RWPE2 (cell line): ENCODE results near the gene LRRC56.

Experiments
- ATAC-seq: fragments of 200-7000 bp; cut with Tn5 transposase; 3 replicates; pipeline ENCODE4 v1.9.1; 2021; ENCODE audit warnings: low read depth
- DNase-seq: peaks from one replicate; pipeline ENCODE4 v3.0.0-alpha.2; 2020; ENCODE audit warnings: low spot score
- H3K27ac ChIP-seq: fragments of 450-650 bp; 2 replicates; pipeline ENCODE4 v1.5.1; 2017; ENCODE audit warnings: mild to moderate bottlenecking; ENCODE audit not compliant: poor library complexity, severe bottlenecking
- H3K27me3 ChIP-seq: fragments of 250-450 bp; sonication (Bioruptor Pico); 2 replicates; pipeline ENCODE4 v1.5.1; 2021; ENCODE audit warnings: mild to moderate bottlenecking, moderate library complexity; ENCODE audit not compliant: insufficient read depth, poor library complexity, severe bottlenecking
- H3K36me3 ChIP-seq: fragments of 250-450 bp; sonication (Bioruptor Pico); 2 replicates; pipeline ENCODE4 v1.5.1; 2020; ENCODE audit warnings: low read depth, mild to moderate bottlenecking, moderate library complexity
- H3K4me1 ChIP-seq: fragments of 250-450 bp; sonication (Bioruptor Pico); 2 replicates; pipeline ENCODE4 v1.5.1; 2021; ENCODE audit warnings: mild to moderate bottlenecking, moderate library complexity; ENCODE audit not compliant: insufficient read depth, poor library complexity, severe bottlenecking
- H3K4me3 ChIP-seq: fragments of 250-450 bp; sonication (Bioruptor Pico); 2 replicates; pipeline ENCODE4 v1.5.1; 2021; ENCODE audit warnings: mild to moderate bottlenecking, moderate library complexity; ENCODE audit not compliant: severe bottlenecking
- H3K9me3 ChIP-seq: fragments of 250-450 bp; sonication (Bioruptor Pico); 2 replicates; pipeline ENCODE4 v1.5.1; 2021; ENCODE audit warnings: mild to moderate bottlenecking, moderate library complexity; ENCODE audit not compliant: severe bottlenecking
- CTCF ChIP-seq: fragments of 450-650 bp; IDR thresholded peaks from one replicate; pipeline ENCODE4 v1.5.1; 2017; ENCODE audit warnings: mild to moderate bottlenecking, moderate library complexity; ENCODE audit not compliant: poor library complexity, severe bottlenecking

The LRRC56 gene

GRCh38 chr11:590997-591396, 53.7 kb downstream of the LRRC56 start:
- no peak for DNase-seq
- Histone ChIP-seq H3K9me3 (no peaks in the 10 kb centered on the region), H3K36me3 (peaks cover 85% of the 10 kb centered on the region), H3K4me3 (no peak overlapping the region), H3K27me3 (no peaks in the 10 kb centered on the region), H3K4me1 (no peaks in the 10 kb centered on the region), H3K27ac (no peak overlapping the region)
- no peak for ATAC-seq
- TF ChIP-seq CTCF, result no peak

GRCh38 chr11:592501-592900, 55.2 kb downstream of the LRRC56 start:
- H3K9me3 ChIP-seq, result no peaks in the 10 kb centered on the region
- peaks cover 85% of the 10 kb centered on the region for H3K36me3 ChIP-seq
- ATAC-seq (no peak), DNase-seq (no peak)
- H3K27ac ChIP-seq, result no peak overlapping the region
- TF ChIP-seq CTCF, result no peak
- H3K4me3 ChIP-seq, result no peak overlapping the region
- H3K27me3 ChIP-seq, result no peaks in the 10 kb centered on the region
- no peaks in the 10 kb centered on the region for H3K4me1 ChIP-seq

- ATAC-seq, result no peak
- peaks cover 83% of the 10 kb centered on the region for H3K36me3 ChIP-seq
- no peak overlapping the region for H3K27ac ChIP-seq
- no peak overlapping the region for H3K4me3 ChIP-seq
- no peak for DNase-seq
- H3K4me1 ChIP-seq, result no peaks in the 10 kb centered on the region
- TF ChIP-seq CTCF, result no peak
- no peaks in the 10 kb centered on the region for H3K27me3 ChIP-seq
- no peaks in the 10 kb centered on the region for H3K9me3 ChIP-seq
Measured at GRCh38 chr11:592918-593317, 55.6 kb downstream of the LRRC56 start.

GRCh38 chr11:593347-593746, 56.0 kb downstream of the LRRC56 start:
- no peak for TF ChIP-seq CTCF
- no peak for DNase-seq
- Histone ChIP-seq H3K27me3 (no peaks in the 10 kb centered on the region), H3K4me1 (no peaks in the 10 kb centered on the region), H3K36me3 (peaks cover 83% of the 10 kb centered on the region), H3K27ac (no peak overlapping the region), H3K4me3 (no peak overlapping the region), H3K9me3 (no peaks in the 10 kb centered on the region)
- ATAC-seq, result no peak

- Histone ChIP-seq H3K9me3 (no peaks in the 10 kb centered on the region), H3K4me1 (no peaks in the 10 kb centered on the region), H3K27ac (no peak overlapping the region), H3K27me3 (no peaks in the 10 kb centered on the region), H3K4me3 (no peak overlapping the region), H3K36me3 (peaks cover 88% of the 10 kb centered on the region)
- ATAC-seq (no peak; the same call in 2 of the 3 replicates), DNase-seq (no peak)
- no peak for TF ChIP-seq CTCF
Measured at GRCh38 chr11:595400-595799, 58.1 kb downstream of the LRRC56 start.
